Measurements from ENCODE around the gene UNC5A.

Gene UNC5A

DNA sequence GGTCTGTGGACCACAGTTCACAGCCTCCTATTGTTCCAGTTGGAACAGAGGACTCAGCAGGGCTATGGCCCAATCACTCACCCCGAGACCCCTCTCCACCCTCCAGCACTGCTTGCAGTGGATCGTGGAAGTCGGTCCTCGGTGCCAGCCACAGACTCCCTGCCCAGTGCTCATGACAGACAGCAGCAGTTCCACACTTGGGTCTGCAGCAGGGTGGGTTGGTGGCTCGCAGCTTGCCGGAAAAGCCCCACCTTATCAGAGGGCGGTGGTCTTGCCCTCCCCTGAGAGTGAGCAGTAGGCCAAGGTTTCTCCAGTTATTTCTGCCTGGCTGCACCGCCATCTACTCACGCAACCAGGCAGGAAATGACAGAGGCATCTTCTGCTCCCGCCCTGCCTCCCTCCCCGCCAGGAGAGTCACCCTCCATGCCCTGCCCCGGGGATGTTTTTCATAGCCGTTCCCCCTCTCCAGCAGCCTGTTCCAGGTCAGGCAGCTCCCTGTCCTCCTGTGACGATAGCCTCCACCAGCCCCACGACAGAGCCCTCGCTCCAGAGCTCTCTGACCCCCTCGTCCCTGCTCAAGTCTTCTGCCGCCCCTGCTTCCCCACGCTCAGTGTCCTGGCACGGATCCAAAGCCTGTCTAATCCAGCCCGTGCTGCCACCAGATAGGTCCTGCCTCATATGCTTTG lies 34.5 kb downstream of the UNC5A start:
- no peak overlapping the region for H4K91ac ChIP-seq (ENCODE audit: low read length)
- H3K18ac ChIP-seq (ENCODE audit: low read depth in 1 of 2, low read length in 2 of 2), result no peak overlapping the region
- H2AFZ ChIP-seq (ENCODE audit: low read depth, low read length), result no peak overlapping the region
- no peak overlapping the region for H2BK15ac ChIP-seq (ENCODE audit: low read depth, poor library complexity, severe bottlenecking)
- no peak overlapping the region for H2AK5ac ChIP-seq (ENCODE audit: low read length, severe bottlenecking)
- H3K4me1 ChIP-seq (ENCODE audit: control insufficient read depth, insufficient read depth, low read depth, low read length), result peaks cover 23% of the 10 kb centered on the region
- no peak overlapping the region for H3K4me3 ChIP-seq (ENCODE audit: insufficient read depth in 1 of 2, low read depth in 1 of 2, low read length in 2 of 2)
- no peak overlapping the region for H3K14ac ChIP-seq (ENCODE audit: low read length in 2 of 2)
- no peak overlapping the region for H2BK120ac ChIP-seq (ENCODE audit: low read depth, low read length)
- H3K27me3 ChIP-seq (ENCODE audit: control insufficient read depth in 1 of 2, insufficient read depth in 1 of 2, low read length in 2 of 2), result peaks cover 7 to 79% of the 10 kb centered on the region in 2 experiments
- H3K9me3 ChIP-seq (ENCODE audit: control insufficient read depth, low read length), result no peaks in the 10 kb centered on the region
- peaks cover 2% of the 10 kb centered on the region for H3K79me1 ChIP-seq (replicated peaks; ENCODE audit: low read length, poor library complexity, severe bottlenecking)
- no peak overlapping the region for H4K8ac ChIP-seq (ENCODE audit: low read length)
- no peak for DNase-seq
- no peak overlapping the region for H3K27ac ChIP-seq (ENCODE audit: low read length, poor library complexity, severe bottlenecking)
- H3K4me2 ChIP-seq (ENCODE audit: low read length, poor library complexity, severe bottlenecking), result no peak overlapping the region
- WGBS, result 80% methylated on average over 21 of the region's 21 CpGs
- H2BK12ac ChIP-seq (ENCODE audit: low read length in 2 of 2), result no peak overlapping the region
- H3K4ac ChIP-seq (ENCODE audit: low read depth in 1 of 2, low read length in 2 of 2), result no peak overlapping the region
- H3K9ac ChIP-seq (ENCODE audit: low read length), result no peak overlapping the region
- peaks cover 0 to 10% of the 10 kb centered on the region in 2 experiments for H3K36me3 ChIP-seq (ENCODE audit: control insufficient read depth in 1 of 2, insufficient read depth in 2 of 2, low read depth in 1 of 2, low read length in 2 of 2)
- H3K23ac ChIP-seq (ENCODE audit: low read length in 2 of 2), result no peak overlapping the region
- H2BK5ac ChIP-seq (ENCODE audit: low read depth, low read length, poor library complexity, severe bottlenecking), result no peak overlapping the region

DNA sequence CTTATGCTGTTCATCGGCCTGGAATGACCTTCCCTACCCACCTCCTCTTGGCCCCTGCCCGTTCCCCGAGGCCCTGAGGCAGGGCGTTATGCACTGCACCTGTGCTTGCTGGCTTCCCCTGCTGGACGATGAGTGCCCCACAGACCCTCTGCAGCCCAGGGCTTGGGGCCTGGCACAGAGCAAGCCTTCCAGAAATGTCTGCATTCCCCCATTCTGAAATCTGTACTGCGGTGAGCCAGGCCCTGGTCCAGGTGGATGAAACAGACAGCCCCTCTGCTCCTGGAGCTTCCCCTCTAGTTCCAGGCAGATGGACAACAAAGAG lies 35.0 kb downstream of the UNC5A start:
- Histone ChIP-seq H2BK5ac (ENCODE audit: low read depth, low read length, poor library complexity, severe bottlenecking) (no peak overlapping the region), H3K9ac (ENCODE audit: low read length) (no peak overlapping the region), H3K27me3 (ENCODE audit: control insufficient read depth in 1 of 2, insufficient read depth in 1 of 2, low read length in 2 of 2) (peaks cover 10 to 80% of the 10 kb centered on the region in 2 experiments), H3K4ac (ENCODE audit: low read depth in 1 of 2, low read length in 2 of 2) (no peak overlapping the region), H2AFZ (ENCODE audit: low read depth, low read length) (no peak overlapping the region), H3K4me2 (ENCODE audit: low read length, poor library complexity, severe bottlenecking) (no peak overlapping the region), H3K27ac (ENCODE audit: low read length, poor library complexity, severe bottlenecking) (no peak overlapping the region), H2BK15ac (ENCODE audit: low read depth, poor library complexity, severe bottlenecking) (no peak overlapping the region), H3K9me3 (ENCODE audit: control insufficient read depth, low read length) (no peaks in the 10 kb centered on the region), H3K4me1 (ENCODE audit: control insufficient read depth, insufficient read depth, low read depth, low read length) (peaks cover 26% of the 10 kb centered on the region), H3K23ac (ENCODE audit: low read length in 2 of 2) (no peak overlapping the region), H3K4me3 (ENCODE audit: insufficient read depth in 1 of 2, low read depth in 1 of 2, low read length in 2 of 2) (no peak overlapping the region), H4K91ac (ENCODE audit: low read length) (no peak overlapping the region), H2AK5ac (ENCODE audit: low read length, severe bottlenecking) (no peak overlapping the region), H2BK12ac (ENCODE audit: low read length in 2 of 2) (no peak overlapping the region), H3K18ac (ENCODE audit: low read depth in 1 of 2, low read length in 2 of 2) (no peak overlapping the region), H3K14ac (ENCODE audit: low read length in 2 of 2) (no peak overlapping the region), H3K79me1 (replicated peaks; ENCODE audit: low read length, poor library complexity, severe bottlenecking) (peaks cover 2% of the 10 kb centered on the region), H3K36me3 (ENCODE audit: control insufficient read depth in 1 of 2, insufficient read depth in 2 of 2, low read depth in 1 of 2, low read length in 2 of 2) (peaks cover 0 to 10% of the 10 kb centered on the region in 2 experiments), H2BK120ac (ENCODE audit: low read depth, low read length) (no peak overlapping the region), H4K8ac (ENCODE audit: low read length) (no peak overlapping the region)
- WGBS, result 87% methylated on average over 6 of the region's 6 CpGs
- no peak for DNase-seq

DNA sequence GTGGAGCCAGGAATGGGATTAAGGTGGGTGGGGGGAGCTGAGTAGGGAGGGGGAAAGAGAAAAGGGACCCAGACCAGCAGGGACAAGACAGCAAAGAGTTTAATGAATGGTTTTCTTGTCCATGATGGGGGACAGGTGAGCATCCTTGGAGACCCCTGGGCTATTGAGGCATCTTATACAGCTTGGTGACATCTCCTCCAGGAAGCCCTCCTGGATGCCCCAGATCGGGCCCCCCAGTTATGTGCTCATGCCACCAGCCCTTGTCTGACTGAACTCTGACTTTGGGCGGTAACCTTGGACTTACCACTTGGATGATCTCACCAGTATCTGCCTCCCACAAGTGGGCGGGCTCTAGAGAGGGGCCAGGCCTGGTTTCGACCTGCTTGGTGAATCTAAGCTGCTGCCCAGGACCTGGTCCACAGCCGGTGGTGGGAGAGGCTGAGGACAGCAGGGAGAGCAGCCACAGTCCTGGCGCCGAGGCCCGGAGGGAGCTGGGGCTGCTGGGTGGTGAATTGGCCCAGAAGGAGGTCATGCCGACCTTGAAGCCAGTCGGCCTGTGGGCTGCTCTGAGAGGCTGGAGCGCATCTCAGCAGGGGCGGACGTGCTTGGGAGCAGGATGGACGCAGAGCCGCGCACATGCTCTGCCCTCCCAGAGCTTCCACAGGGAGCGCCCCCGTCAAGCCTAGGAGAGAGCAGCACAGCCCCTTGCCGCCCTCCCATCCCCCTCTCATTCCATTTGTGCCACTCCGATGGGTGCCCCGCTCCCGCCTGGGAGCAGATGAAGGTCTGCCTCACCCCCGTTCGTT lies 36.2 kb downstream of the UNC5A start:
- no peak overlapping the region for H4K91ac ChIP-seq (ENCODE audit: low read length)
- no peak overlapping the region for H3K4me3 ChIP-seq (ENCODE audit: insufficient read depth in 1 of 2, low read depth in 1 of 2, low read length in 2 of 2)
- no peak overlapping the region for H2BK5ac ChIP-seq (ENCODE audit: low read depth, low read length, poor library complexity, severe bottlenecking)
- H3K27me3 ChIP-seq (ENCODE audit: control insufficient read depth in 1 of 2, insufficient read depth in 1 of 2, low read length in 2 of 2), result peaks cover 5 to 78% of the 10 kb centered on the region in 2 experiments
- H4K8ac ChIP-seq (ENCODE audit: low read length), result no peak overlapping the region
- 71% methylated on average over 24 of the region's 24 CpGs for WGBS
- no peak overlapping the region for H3K9ac ChIP-seq (ENCODE audit: low read length)
- H2BK15ac ChIP-seq (ENCODE audit: low read depth, poor library complexity, severe bottlenecking), result no peak overlapping the region
- H3K4ac ChIP-seq (ENCODE audit: low read depth in 1 of 2, low read length in 2 of 2), result no peak overlapping the region
- no peak overlapping the region for H3K18ac ChIP-seq (ENCODE audit: low read depth in 1 of 2, low read length in 2 of 2)
- no peak overlapping the region for H2BK120ac ChIP-seq (ENCODE audit: low read depth, low read length)
- H2AK5ac ChIP-seq (ENCODE audit: low read length, severe bottlenecking), result no peak overlapping the region
- H3K23ac ChIP-seq (ENCODE audit: low read length in 2 of 2), result no peak overlapping the region
- peaks cover 0 to 10% of the 10 kb centered on the region in 2 experiments for H3K36me3 ChIP-seq (ENCODE audit: control insufficient read depth in 1 of 2, insufficient read depth in 2 of 2, low read depth in 1 of 2, low read length in 2 of 2)
- no peak overlapping the region for H2BK12ac ChIP-seq (ENCODE audit: low read length in 2 of 2)
- no peak for DNase-seq
- no peak overlapping the region for H2AFZ ChIP-seq (ENCODE audit: low read depth, low read length)
- no peak overlapping the region for H3K14ac ChIP-seq (ENCODE audit: low read length in 2 of 2)
- H3K4me1 ChIP-seq (ENCODE audit: control insufficient read depth, insufficient read depth, low read depth, low read length), result peaks cover 26% of the 10 kb centered on the region
- no peak overlapping the region for H3K4me2 ChIP-seq (ENCODE audit: low read length, poor library complexity, severe bottlenecking)
- peaks cover 5% of the 10 kb centered on the region for H3K79me1 ChIP-seq (replicated peaks; ENCODE audit: low read length, poor library complexity, severe bottlenecking)
- no peak overlapping the region for H3K27ac ChIP-seq (ENCODE audit: low read length, poor library complexity, severe bottlenecking)
- H3K9me3 ChIP-seq (ENCODE audit: control insufficient read depth, low read length), result no peaks in the 10 kb centered on the region

DNA sequence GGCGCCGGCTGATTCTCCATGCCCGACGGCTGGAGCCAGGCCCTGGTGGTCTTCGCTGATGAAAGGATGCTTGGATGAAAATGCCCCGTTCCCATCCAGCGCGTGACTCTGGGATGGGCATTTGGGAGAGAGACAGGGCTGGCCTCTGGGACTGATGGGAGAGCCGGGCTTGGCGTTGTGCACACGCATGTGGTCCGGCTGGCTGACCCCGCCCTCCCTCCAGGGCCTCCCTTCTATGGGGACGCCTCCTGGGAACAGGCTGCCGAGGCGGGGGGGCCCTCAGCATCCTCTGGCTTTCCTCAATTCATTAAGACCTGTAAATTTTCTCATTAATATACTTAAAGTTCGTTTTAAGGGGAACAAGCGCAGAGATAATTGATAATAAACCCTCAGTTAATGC lies 36.8 kb downstream of the UNC5A start:
- H2BK12ac ChIP-seq (ENCODE audit: low read length in 2 of 2), result no peak overlapping the region
- no peak overlapping the region for H3K18ac ChIP-seq (ENCODE audit: low read depth in 1 of 2, low read length in 2 of 2)
- no peak overlapping the region for H3K27ac ChIP-seq (ENCODE audit: low read length, poor library complexity, severe bottlenecking)
- H3K27me3 ChIP-seq (ENCODE audit: control insufficient read depth in 1 of 2, insufficient read depth in 1 of 2, low read length in 2 of 2), result peaks cover 5 to 84% of the 10 kb centered on the region in 2 experiments
- no peak overlapping the region for H3K23ac ChIP-seq (ENCODE audit: low read length in 2 of 2)
- no peak overlapping the region for H2AFZ ChIP-seq (ENCODE audit: low read depth, low read length)
- no peak overlapping the region for H3K14ac ChIP-seq (ENCODE audit: low read length in 2 of 2)
- H3K4me2 ChIP-seq (ENCODE audit: low read length, poor library complexity, severe bottlenecking), result no peak overlapping the region
- H3K4ac ChIP-seq (ENCODE audit: low read depth in 1 of 2, low read length in 2 of 2), result no peak overlapping the region
- H3K36me3 ChIP-seq (ENCODE audit: control insufficient read depth in 1 of 2, insufficient read depth in 2 of 2, low read depth in 1 of 2, low read length in 2 of 2), result peaks cover 0 to 10% of the 10 kb centered on the region in 2 experiments
- H2BK5ac ChIP-seq (ENCODE audit: low read depth, low read length, poor library complexity, severe bottlenecking), result no peak overlapping the region
- H2BK120ac ChIP-seq (ENCODE audit: low read depth, low read length), result no peak overlapping the region
- no peak overlapping the region for H4K91ac ChIP-seq (ENCODE audit: low read length)
- peaks cover 5% of the 10 kb centered on the region for H3K79me1 ChIP-seq (replicated peaks; ENCODE audit: low read length, poor library complexity, severe bottlenecking)
- no peak for DNase-seq
- H3K9ac ChIP-seq (ENCODE audit: low read length), result no peak overlapping the region
- H4K8ac ChIP-seq (ENCODE audit: low read length), result no peak overlapping the region
- no peak overlapping the region for H2AK5ac ChIP-seq (ENCODE audit: low read length, severe bottlenecking)
- H3K4me3 ChIP-seq (ENCODE audit: insufficient read depth in 1 of 2, low read depth in 1 of 2, low read length in 2 of 2), result no peak overlapping the region
- H3K9me3 ChIP-seq (ENCODE audit: control insufficient read depth, low read length), result no peaks in the 10 kb centered on the region
- peaks cover 26% of the 10 kb centered on the region for H3K4me1 ChIP-seq (ENCODE audit: control insufficient read depth, insufficient read depth, low read depth, low read length)
- no peak overlapping the region for H2BK15ac ChIP-seq (ENCODE audit: low read depth, poor library complexity, severe bottlenecking)
- 86% methylated on average over 15 of the region's 18 CpGs for WGBS

Data from mesenchymal stem cell (in vitro differentiated cells and primary cell).